Measurements from ENCODE around the gene DHX8. TPM values are rescaled to one million over a fixed set of nuclear protein-coding genes. Genes with fewer than 3 reads are reported as not detected.

DHX8 gene
- total and polyA plus RNA-seq, 10 of the 15 experiments (the other 5 are each of a cell fraction or from before 2014, with no cell fraction given): 27.6 to 50.4 (median 35.7) TPM

- TF ChIP-seq MXI1 (IDR thresholded peaks at IDR 0.05; ENCODE audit: low read depth, low read length): no peak
Measured at GRCh38 chr17:43534909-43535308, 51.1 kb downstream of the DHX8 start (continued).

- Histone ChIP-seq H3K27ac (ENCODE audit: control insufficient read depth, insufficient read depth) (no peak overlapping the region), H3K79me2 (ENCODE audit: control insufficient read depth, insufficient read depth, low read length) (no peaks in the 10 kb centered on the region), H3K36me3 (ENCODE audit: control insufficient read depth in 2 of 2, insufficient read depth in 2 of 2, low read length in 1 of 2) (no peaks in the 10 kb centered on the region), H3K4me2 (ENCODE audit: control insufficient read depth, insufficient read depth) (no peak overlapping the region), H3K4me3 (no peak overlapping the region), H3K4me1 (ENCODE audit: control insufficient read depth, insufficient read depth, low read length) (no peaks in the 10 kb centered on the region), H2AFZ (ENCODE audit: control insufficient read depth, low read depth, low read length) (no peak overlapping the region), H4K20me1 (ENCODE audit: control insufficient read depth, insufficient read depth) (no peaks in the 10 kb centered on the region), H3K9ac (ENCODE audit: control insufficient read depth, insufficient read depth, low read length) (no peak overlapping the region), H3K9me3 (replicated peaks; ENCODE audit: control insufficient read depth, insufficient read depth, low read length) (no peaks in the 10 kb centered on the region), H3K27me3 (replicated peaks in 1 of 2; ENCODE audit: control insufficient read depth in 2 of 2, insufficient read depth in 2 of 2, low read length in 1 of 2) (no peaks in the 10 kb centered on the region)
- peak; percentile 45 for ATAC-seq
- DNase-seq (ENCODE audit: low read depth, low spot score): no peak
- ChIA-PET CTCF (interaction anchor here (1.0 to 1.1 kb wide), 3 partner anchors 10 to 39 kb away, joined by 3 read pairs; no protein-coding TSS in a partner anchor), SMC1A (ENCODE audit: uncharacterized antibody, unreplicated experiment) (interaction anchor here (0.7 to 1.0 kb wide), 2 partner anchors 15 to 38 kb away, joined by 3 read pairs; no protein-coding TSS in a partner anchor), RAD21 (ENCODE audit: unreplicated experiment) (no interaction called here), POLR2A (interaction anchor here (1.0 to 1.3 kb wide), 2 partner anchors 17 to 19 kb away, joined by 3 read pairs; no protein-coding TSS in a partner anchor)
- 55% methylated on average over 6 of the region's 6 CpGs for WGBS (ENCODE audit: insufficient coverage, insufficient replicate concordance, low lambda C conversion rate, missing lambda C conversion rate)
- in situ Hi-C loops (cut with MboI): no loop called here
- FAIRE-seq: no peak
- peak; percentile 75 for TF ChIP-seq MEF2B (IDR thresholded peaks at IDR 0.05; ENCODE audit: partially characterized antibody, poor library complexity, severe bottlenecking)
- no peak for TF ChIP-seq PML (IDR thresholded peaks at IDR 0.05; ENCODE audit: low read length)
- intact Hi-C loops (cut with micrococcal nuclease; ENCODE audit: unreplicated experiment): no loop called here
- no TSS peak for BruUV-seq (replicated peaks)
Measured at GRCh38 chr17:43536236-43536992, 52.6 kb downstream of the DHX8 start.
